K562 (cell line): Measurements from ENCODE around the gene TRABD2B. TPM values are rescaled to one million over a fixed set of nuclear protein-coding genes. Genes with fewer than 3 reads are reported as not detected.

Experiments
- ATAC-seq: fragments of 200-7000 bp; cut with Tn5 transposase; 3 replicates; pipeline ENCODE4 v1.9.1; 2020; ENCODE audit warnings: moderate library complexity
- BruUV-seq: library from RNA; stranded (reverse); fragments of 400-500 nt; replicated peaks from 2 replicates; lab custom pipeline; 2021; lab: Mats Ljungman, UMichigan
- CTCF ChIA-PET: fragments of 300-600 bp; formaldehyde crosslinking; extraction: SDS; loops from one replicate; lab custom pipeline; 2021; ENCODE audit warnings: low intra/inter-chr PET ratio; lab: Yijun Ruan, JAX
- POLR2A ChIA-PET: fragments of 300-600, 350-650 bp; sonication (Branson Sonifier 250); formaldehyde crosslinking; extraction: SDS; loops from one replicate; lab custom pipeline; 2021; ENCODE audit warnings: antibody characterized with exemption, inconsistent platforms; lab: Yijun Ruan, JAX
- DNase-seq, 4 experiments: peaks; one replicate each; pipeline versions ENCODE4 v3.0.0 to v3.0.0-alpha.2; 2011 to 2018; ENCODE audit warnings: low spot score in 3 of 4, mixed read lengths in 3 of 4; ENCODE audit errors: extremely low read depth in 1 of 4
- FAIRE-seq: peaks from 2 replicates; lab custom pipeline; 2011; peaks lifted over from hg19 to GRCh38; lab: Jason Lieb, UNC
- H2AFZ ChIP-seq: 2 replicates; pipeline ENCODE4 v1.6.0; 2011; ENCODE audit warnings: low read depth, low read length, control low read depth, inconsistent platforms
- H3K27ac ChIP-seq: fragments of 200-600 bp; 3 replicates; pipeline ENCODE4 v1.8.0; 2011; ENCODE audit warnings: low read depth, mild to moderate bottlenecking, control low read depth, inconsistent platforms, low read length, moderate library complexity, mixed read lengths; ENCODE audit errors: extremely low read depth
- H3K27me3 ChIP-seq, 2 experiments: fragments of 300-600 bp in 1 of 2; 2 replicates in 1 of 2; 3 replicates in 1 of 2; pipeline versions ENCODE4 v1.6.0 to v1.8.0; 2011; ENCODE audit warnings: inconsistent platforms in 2 of 2, low read length in 2 of 2, mild to moderate bottlenecking in 1 of 2, mixed read lengths in 1 of 2, moderate library complexity in 1 of 2; ENCODE audit not compliant: control insufficient read depth in 2 of 2, insufficient read depth in 2 of 2
- H3K36me3 ChIP-seq: fragments of 300-600 bp; 3 replicates; pipeline ENCODE4 v1.8.0; 2011; ENCODE audit warnings: mild to moderate bottlenecking, low read length, inconsistent platforms; ENCODE audit not compliant: control insufficient read depth, insufficient read depth
- H3K4me1 ChIP-seq, 2 experiments: fragments of 200-600 bp in 1 of 2; replicated peaks in 1 of 2; 2 replicates in 1 of 2; 3 replicates in 1 of 2; pipeline versions ENCODE4 v1.5.1 to v1.8.0; 2011; ENCODE audit warnings: inconsistent platforms in 2 of 2, low read length in 2 of 2, mild to moderate bottlenecking in 1 of 2, mixed read lengths in 1 of 2, moderate library complexity in 1 of 2; ENCODE audit not compliant: control insufficient read depth in 2 of 2, insufficient read depth in 2 of 2
- H3K4me2 ChIP-seq: 2 replicates; pipeline ENCODE4 v1.6.1; 2011; ENCODE audit warnings: low read length, control low read depth, inconsistent platforms, mixed read lengths; ENCODE audit not compliant: insufficient read depth
- H3K4me3 ChIP-seq: fragments of 200-600 bp; sonication (generic), shearing (Covaris generic); 2 replicates; pipeline ENCODE4 v1.5.1; 2016; ENCODE audit warnings: control low read depth, inconsistent platforms
- H3K79me2 ChIP-seq: fragments of 200-600 bp; 3 replicates; pipeline ENCODE4 v1.8.0; 2011; ENCODE audit warnings: low read length, inconsistent platforms; ENCODE audit not compliant: control insufficient read depth, insufficient read depth
- H3K9ac ChIP-seq, 2 experiments: 2 replicates each; pipeline versions ENCODE4 v1.6.0 to v1.6.1; 2011; ENCODE audit warnings: low read depth in 2 of 2, low read length in 2 of 2, control low read depth in 1 of 2, inconsistent platforms in 1 of 2, mild to moderate bottlenecking in 1 of 2, mixed read lengths in 1 of 2; ENCODE audit not compliant: insufficient read depth in 1 of 2
- H3K9me1 ChIP-seq: one replicate; pipeline ENCODE4 v1.6.0; 2011; ENCODE audit warnings: inconsistent platforms, mild to moderate bottlenecking, low read length, moderate library complexity; ENCODE audit not compliant: control insufficient read depth, insufficient read depth
- H3K9me3 ChIP-seq: replicated peaks from 2 replicates; pipeline ENCODE4 v1.5.1; 2011; ENCODE audit warnings: low read depth, low read length, inconsistent platforms; ENCODE audit not compliant: control insufficient read depth, insufficient read depth
- H4K20me1 ChIP-seq: replicated peaks from 2 replicates; pipeline ENCODE4 v1.6.1; 2011; ENCODE audit warnings: low read length, inconsistent platforms, mixed read lengths; ENCODE audit not compliant: control insufficient read depth, insufficient read depth
- ADNP ChIP-seq: fragments of 200-800 bp; sonication (Bioruptor generic); IDR thresholded peaks from 2 replicates; pipeline ENCODE4 v1.6.1; 2016; ENCODE audit warnings: missing genetic modification characterization, missing compliant biosample characterization
- COPS2 ChIP-seq: fragments of 450-650 bp; conservative IDR thresholded peaks from 2 replicates; pipeline ENCODE4 v1.6.1; 2016; ENCODE audit warnings: mild to moderate bottlenecking, moderate library complexity
- FOXJ3 ChIP-seq: sonication (generic); formaldehyde crosslinking; IDR thresholded peaks from 2 replicates; pipeline ENCODE4 v1.4.0; 2020; ENCODE audit warnings: mild to moderate bottlenecking, missing genetic modification reagents
- FOXO4 ChIP-seq: fragments of 450-650 bp; formaldehyde crosslinking; IDR thresholded peaks from 2 replicates; pipeline ENCODE4 v1.4.0; 2020; ENCODE audit warnings: mild to moderate bottlenecking, moderate library complexity
- HDGF ChIP-seq: fragments of 450-650 bp; IDR thresholded peaks from 2 replicates; pipeline ENCODE4 v1.6.1; 2016
- JUN ChIP-seq, 2 experiments: sonication (generic) in 1 of 2; formaldehyde crosslinking in 1 of 2; IDR thresholded peaks; 2 replicates each; pipeline versions ENCODE4 v1.6.1 to v1.8.0; 2012 to 2022; ENCODE audit warnings: borderline replicate concordance in 2 of 2, mild to moderate bottlenecking in 2 of 2, improper control_type of control experiment in 1 of 2, low read depth in 1 of 2, low read length in 1 of 2, missing genetic modification reagents in 1 of 2
- RBFOX2 ChIP-seq: fragments of 200-400 bp; formaldehyde crosslinking; IDR thresholded peaks from 2 replicates; pipeline ENCODE4 v1.6.1; 2017; ENCODE audit warnings: low read depth, mild to moderate bottlenecking, low read length, moderate library complexity
- TBP ChIP-seq: optimal IDR thresholded peaks from 2 replicates; pipeline ENCODE3; 2011; ENCODE audit warnings: low read depth, low read length, improper control_type of control experiment
- TCF3 ChIP-seq: sonication (generic); formaldehyde crosslinking; IDR thresholded peaks from 2 replicates; pipeline ENCODE4 v1.4.0; 2020; ENCODE audit warnings: mild to moderate bottlenecking, missing genetic modification reagents
- ZNF280A ChIP-seq: fragments of 450-650 bp; IDR thresholded peaks from 2 replicates; pipeline ENCODE4 v1.6.1; 2018; ENCODE audit warnings: mild to moderate bottlenecking, low read depth; ENCODE audit not compliant: partially characterized antibody
- ZNF41 ChIP-seq: fragments of 250-450 bp; sonication (Bioruptor Pico); conservative IDR thresholded peaks from 2 replicates; pipeline ENCODE4 v1.4.0; 2020; ENCODE audit warnings: mild to moderate bottlenecking
- WGBS: fragments of 100-300 bp; shearing (Covaris generic); methylation state at CpG from one replicate; pipeline ENCODE4 v1.1.6; 2016; ENCODE audit warnings: low coverage, mixed read lengths; ENCODE audit not compliant: insufficient coverage; ENCODE audit errors: missing lambda C conversion rate; 5-methylcytosine and 5-hydroxymethylcytosine counted together
- in situ Hi-C: fragments of 300-500 bp; cut with MboI; formaldehyde crosslinking; loops from 4 replicates; pipeline ENCODE4 v1.15.0; 2018; ENCODE audit warnings: inconsistent platforms, mixed read lengths
- intact Hi-C: fragments of 100-400 bp; cut with micrococcal nuclease; formaldehyde crosslinking; loops from 2 replicates; pipeline ENCODE4 v1.14.2; 2022
- polyA plus RNA-seq, 8 experiments: library from polyadenylated mRNA; depleted of rRNA in 4 of 8; stranded (reverse) in 5 of 8; unstranded in 3 of 8; fragments of >200 nt; fragmentation: Nextera tagmentation in 2 of 8; fragmentation: Illumina TruSeq in 1 of 8; extraction: Ambion mirVana in 2 of 8; extraction: Trizol in 1 of 8; gene quantifications; 2 replicates each; pipeline versions ENCODE4 v1.2.1 to v1.2.3, GENCODE V29; 2011 to 2014; ENCODE audit warnings: inconsistent platforms in 1 of 8, missing spikeins in 1 of 8
- total RNA-seq, 7 experiments: library from RNA; depleted of rRNA in 6 of 7; stranded (reverse); fragments of >200 nt in 6 of 7; fragmentation: Illumina TruSeq in 2 of 7; extraction: Trizol in 2 of 7; gene quantifications; 2 replicates each; pipeline versions ENCODE4 v1.2.1 to v1.2.3, GENCODE V29; 2011 to 2021; ENCODE audit warnings: low replicate concordance in 1 of 7

The TRABD2B gene
- total and polyA plus RNA-seq, 9 of the 15 experiments (the other 6 are each of a cell fraction or from before 2014, with no cell fraction given), result not detected

- ChIA-PET CTCF (no interaction called here), POLR2A (interaction anchor here (0.6 to 1.8 kb wide), 2 partner anchors 17 to 166 kb away, joined by 3 to 5 read pairs; no protein-coding TSS in a partner anchor)
- Histone ChIP-seq H4K20me1 (peaks cover 6% of the 10 kb centered on the region; the same call in 1 of the 2 replicates), H3K79me2 (no peaks in the 10 kb centered on the region), H3K9ac (no peak overlapping the region), H3K27ac (no peak overlapping the region), H3K4me3 (no peak overlapping the region), H2AFZ (no peak overlapping the region), H3K27me3 (peaks cover 0 to 30% of the 10 kb centered on the region in 2 experiments; a peak in 1 of 5 replicates), H3K9me1 (no peaks in the 10 kb centered on the region), H3K36me3 (no peaks in the 10 kb centered on the region), H3K9me3 (no peaks in the 10 kb centered on the region), H3K4me1 (no peaks in the 10 kb centered on the region), H3K4me2 (no peak overlapping the region)
- 0% methylated on average over 6 of the region's 6 CpGs for WGBS
- DNase-seq (no peak), ATAC-seq (no peak), FAIRE-seq (no peak)
- no TSS peak for BruUV-seq
- in situ Hi-C loops, result no loop called here
- TF ChIP-seq ZNF41 (CRISPR knock-in tag), result no peak
- TF ChIP-seq HDGF, result no peak
- TF ChIP-seq ADNP, result no peak
- no peak for TF ChIP-seq FOXO4
- TF ChIP-seq RBFOX2, result no peak
- no peak for TF ChIP-seq JUN (IDR thresholded peaks at IDR 0.05; ENCODE audit: borderline replicate concordance, low read depth, low read length)
- no peak for TF ChIP-seq JUN (CRISPR knock-in tag; IDR thresholded peaks at IDR 0.05; ENCODE audit: borderline replicate concordance)
- no peak for TF ChIP-seq TCF3 (CRISPR knock-in tag)
- TF ChIP-seq COPS2, result no peak
- TF ChIP-seq FOXJ3 (CRISPR knock-in tag), result no peak
- no peak for TF ChIP-seq ZNF280A
- TF ChIP-seq TBP, result no peak
- intact Hi-C loops, result no loop called here
These were observed 210.9 kb downstream of the TRABD2B start for GRCh38 chr1:47786316-47786715.
